SK-N-SH (cell line): ENCODE results near the gene GRIN2A. TPM values are rescaled to one million over a fixed set of nuclear protein-coding genes. Genes with fewer than 3 reads are reported as not detected.

Source experiments
- CTCF ChIA-PET: fragments of 300-600, 350-600 bp; formaldehyde crosslinking; extraction: SDS; loops from one replicate; lab custom pipeline; 2021; lab: Yijun Ruan, JAX
- POLR2A ChIA-PET: fragments of 350-600 bp; sonication (Branson Sonifier 250); formaldehyde crosslinking; extraction: SDS; loops from one replicate; lab custom pipeline; 2020; ENCODE audit warnings: antibody characterized with exemption, inconsistent platforms; lab: Yijun Ruan, JAX
- DNase-seq: peaks from one replicate; pipeline ENCODE4 v3.0.0; 2012
- H2AFZ ChIP-seq: fragments of 200-600 bp; sonication (generic); 2 replicates; pipeline ENCODE4 v1.8.1; 2016; ENCODE audit warnings: antibody characterized with exemption, mild to moderate bottlenecking, low read depth
- H3F3A ChIP-seq: fragments of 200-600 bp; sonication (generic); replicated peaks from 2 replicates; pipeline ENCODE3; 2016; ENCODE audit warnings: antibody characterized with exemption, mild to moderate bottlenecking; ENCODE audit not compliant: insufficient read depth
- H3K27ac ChIP-seq, 2 experiments: fragments of 200-500 bp in 1 of 2; fragments of 200-600 bp in 1 of 2; sonication (Bioruptor generic) in 1 of 2; sonication (generic), shearing (Covaris generic) in 1 of 2; 2 replicates each; pipeline versions ENCODE4 v1.5.1 to v1.6.1; 2014 to 2016; ENCODE audit warnings: low read depth in 2 of 2, inconsistent platforms in 1 of 2, low read length in 1 of 2, mild to moderate bottlenecking in 1 of 2, mixed read lengths in 1 of 2
- H3K27me3 ChIP-seq: fragments of 200-600 bp; sonication (generic), shearing (Covaris generic); 2 replicates; pipeline ENCODE4 v1.6.1; 2016; ENCODE audit warnings: mixed run types; ENCODE audit not compliant: insufficient read depth
- H3K36me3 ChIP-seq, 2 experiments: fragments of 200-500 bp in 1 of 2; fragments of 200-600 bp in 1 of 2; sonication (Bioruptor generic) in 1 of 2; sonication (generic) in 1 of 2; replicated peaks in 1 of 2; 2 replicates each; pipeline versions ENCODE3 to v1.5.1; 2014 to 2016; ENCODE audit warnings: low read length in 1 of 2, mild to moderate bottlenecking in 1 of 2; ENCODE audit not compliant: insufficient read depth in 2 of 2, control insufficient read depth in 1 of 2
- H3K4me1 ChIP-seq, 2 experiments: fragments of 200-500 bp in 1 of 2; fragments of 200-600 bp in 1 of 2; sonication (Bioruptor generic) in 1 of 2; sonication (generic), shearing (Covaris generic) in 1 of 2; 2 replicates each; pipeline versions ENCODE4 v1.5.1 to v1.6.1; 2014 to 2016; ENCODE audit warnings: low read depth in 1 of 2, low read length in 1 of 2, mixed run types in 1 of 2; ENCODE audit not compliant: insufficient read depth in 2 of 2, control insufficient read depth in 1 of 2
- H3K4me2 ChIP-seq: fragments of 200-600 bp; sonication (generic), shearing (Covaris generic); 2 replicates; pipeline ENCODE4 v1.6.1; 2017; ENCODE audit warnings: mixed run types
- H3K4me3 ChIP-seq, 2 experiments: fragments of 200-500 bp in 1 of 2; fragments of 200-600 bp in 1 of 2; sonication (Bioruptor generic) in 1 of 2; sonication (generic), shearing (Covaris generic) in 1 of 2; 2 replicates each; pipeline versions ENCODE4 v1.5.1 to v1.8.1; 2014 to 2016; ENCODE audit warnings: low read depth in 2 of 2, inconsistent platforms in 1 of 2, low read length in 1 of 2, mild to moderate bottlenecking in 1 of 2, mixed read lengths in 1 of 2, moderate library complexity in 1 of 2
- H3K79me2 ChIP-seq: fragments of 200-600 bp; sonication (generic); 2 replicates; pipeline ENCODE4 v1.8.1; 2017; ENCODE audit warnings: mild to moderate bottlenecking; ENCODE audit not compliant: insufficient read depth
- H3K9ac ChIP-seq: fragments of 200-600 bp; sonication (generic); 2 replicates; pipeline ENCODE4 v1.6.1; 2017; ENCODE audit warnings: mixed run types
- H3K9me2 ChIP-seq: fragments of 200-600 bp; sonication (generic); 2 replicates; pipeline ENCODE4 v1.6.1; 2017; ENCODE audit warnings: mixed run types
- H3K9me3 ChIP-seq: fragments of 200-600 bp; sonication (generic); 2 replicates; pipeline ENCODE4 v1.6.1; 2017; ENCODE audit warnings: mixed run types, mild to moderate bottlenecking, moderate library complexity
- H4K20me1 ChIP-seq: fragments of 200-600 bp; sonication (generic); 2 replicates; pipeline ENCODE4 v1.6.1; 2017; ENCODE audit warnings: mild to moderate bottlenecking, mixed run types; ENCODE audit not compliant: insufficient read depth
- ELF1 ChIP-seq: IDR thresholded peaks from 2 replicates; pipeline ENCODE4 v1.4.0; 2012
- EZH2phosphoT487 ChIP-seq: fragments of 200-600 bp; sonication (generic); IDR thresholded peaks from 2 replicates; pipeline ENCODE4 v1.6.1; 2017; ENCODE audit warnings: low read depth, mixed run types, mild to moderate bottlenecking, antibody characterized with exemption, moderate library complexity, borderline replicate concordance
- JUND ChIP-seq: IDR thresholded peaks from 2 replicates; pipeline ENCODE4 v1.4.0; 2012
- RAD21 ChIP-seq: IDR thresholded peaks from 2 replicates; pipeline ENCODE4 v1.6.1; 2012; ENCODE audit warnings: mild to moderate bottlenecking, low read length
- SMC3 ChIP-seq: IDR thresholded peaks from 2 replicates; pipeline ENCODE4 v1.6.1; 2012; ENCODE audit warnings: low read depth, low read length, improper control_type of control experiment
- TAF1 ChIP-seq: IDR thresholded peaks from 2 replicates; pipeline ENCODE4 v1.6.1; 2012; ENCODE audit warnings: low read depth, mild to moderate bottlenecking, low read length, moderate library complexity, borderline replicate concordance
- TCF12 ChIP-seq: IDR thresholded peaks from 2 replicates; pipeline ENCODE4 v1.4.0; 2012
- YY1 ChIP-seq: IDR thresholded peaks from 2 replicates; pipeline ENCODE4 v1.4.0; 2012; ENCODE audit warnings: low read depth, mild to moderate bottlenecking
- WGBS: methylation state at CpG from one replicate; pipeline ENCODE4 v1.1.6; 2017; ENCODE audit warnings: low lambda C conversion rate; 5-methylcytosine and 5-hydroxymethylcytosine counted together
- polyA plus RNA-seq, 3 experiments: library from polyadenylated mRNA; depleted of rRNA; stranded (reverse); fragments of >200 nt; gene quantifications; 2 replicates each; pipeline ENCODE4 v1.2.3, GENCODE V29; 2012
- TF ChIP-seq, protein P1 (sequence below): fragments of 200-600 bp; sonication (generic); IDR thresholded peaks from 2 replicates; pipeline ENCODE4 v1.6.1; 2017; ENCODE audit warnings: antibody characterized with exemption, mild to moderate bottlenecking, moderate library complexity
- TF ChIP-seq, protein P2 (sequence below): IDR thresholded peaks from 2 replicates; pipeline ENCODE4 v1.4.0; 2012; ENCODE audit warnings: low read depth
- TF ChIP-seq, protein P3 (sequence below): fragments of 150-350 bp; IDR thresholded peaks from 2 replicates; pipeline ENCODE4 v1.6.1; 2016; ENCODE audit warnings: mild to moderate bottlenecking, low read depth, low read length
- TF ChIP-seq, protein P4 (sequence below): IDR thresholded peaks from 2 replicates; pipeline ENCODE4 v1.4.0; 2012; ENCODE audit warnings: low read depth, borderline replicate concordance

GRIN2A gene
- polyA plus RNA-seq, 1 of the 3 experiments (the other 2 are of a cell fraction): not detected

DNA sequence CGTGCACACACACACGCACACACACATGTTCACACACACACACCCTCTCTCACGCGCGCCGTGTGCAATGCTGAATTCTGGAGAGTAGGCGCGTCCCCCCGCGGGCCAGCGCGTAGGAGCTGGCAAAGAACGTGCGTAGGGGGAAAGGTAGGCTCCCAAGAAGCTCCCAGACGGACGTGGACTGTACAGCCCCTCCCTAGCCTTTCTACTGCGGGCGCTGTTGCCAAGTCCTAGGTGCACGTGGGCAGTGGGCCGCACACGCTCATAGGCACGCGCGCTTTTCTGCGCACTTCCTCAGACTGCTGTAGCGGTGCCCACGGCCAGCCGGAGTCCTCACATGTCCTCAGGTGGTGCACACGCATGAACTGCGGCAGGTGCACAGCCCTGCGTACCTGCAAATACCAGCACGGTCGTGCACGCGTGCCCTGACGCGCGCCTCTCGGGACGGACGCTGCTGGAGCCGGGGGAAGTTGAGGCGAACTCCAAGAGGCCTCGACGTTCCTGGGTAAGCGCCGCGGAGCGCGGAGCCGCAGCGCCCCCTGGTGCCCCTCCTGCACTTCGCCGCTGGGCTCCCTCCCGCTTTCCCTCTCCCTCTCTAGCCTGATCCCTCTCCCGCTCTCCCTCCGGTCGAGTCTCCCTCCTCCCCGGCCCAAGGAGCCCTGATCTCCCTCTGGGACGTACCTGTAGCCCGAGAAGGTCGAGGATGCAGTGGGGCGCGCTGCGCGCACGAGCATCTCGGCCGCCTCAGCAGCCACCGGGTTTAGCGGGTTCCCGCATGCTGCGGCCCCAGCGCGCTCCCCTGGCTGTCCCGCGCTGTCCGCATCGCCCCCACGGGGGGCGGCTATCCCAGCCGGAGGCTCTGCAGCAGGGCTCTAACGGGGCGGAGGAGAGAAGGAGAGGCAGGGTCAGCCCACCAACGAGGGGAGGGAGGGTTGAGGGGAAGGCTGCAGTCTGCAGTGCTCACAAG is 749 bp downstream of the GRIN2A start:
- Histone ChIP-seq H3K4me1 (peaks cover 0 to 5% of the 10 kb centered on the region in 2 experiments; a peak in 1 of 4 replicates), H3K27ac (no peak overlapping the region), H3F3A (no peaks in the 10 kb centered on the region), H3K4me2 (no peak overlapping the region), H4K20me1 (no peaks in the 10 kb centered on the region), H3K36me3 (no peaks in the 10 kb centered on the region), H3K4me3 (no peak overlapping the region; a peak in 2 of 4 replicates), H3K79me2 (no peaks in the 10 kb centered on the region), H3K27me3 (no peaks in the 10 kb centered on the region), H3K9ac (no peak overlapping the region), H3K9me2 (no peaks in the 10 kb centered on the region), H3K9me3 (no peaks in the 10 kb centered on the region), H2AFZ (no peak overlapping the region)
- CTCF ChIA-PET: interaction anchor here (0.6 to 3.6 kb wide), 38 partner anchors 9 to 1042 kb away, joined by 3 to 32 read pairs (median 4); no protein-coding TSS in a partner anchor
- POLR2A ChIA-PET: no interaction called here
- WGBS: 10% methylated on average over 19 of the region's 85 CpGs
- DNase-seq: peak; percentile 91
- TF ChIP-seq, protein P1, sequence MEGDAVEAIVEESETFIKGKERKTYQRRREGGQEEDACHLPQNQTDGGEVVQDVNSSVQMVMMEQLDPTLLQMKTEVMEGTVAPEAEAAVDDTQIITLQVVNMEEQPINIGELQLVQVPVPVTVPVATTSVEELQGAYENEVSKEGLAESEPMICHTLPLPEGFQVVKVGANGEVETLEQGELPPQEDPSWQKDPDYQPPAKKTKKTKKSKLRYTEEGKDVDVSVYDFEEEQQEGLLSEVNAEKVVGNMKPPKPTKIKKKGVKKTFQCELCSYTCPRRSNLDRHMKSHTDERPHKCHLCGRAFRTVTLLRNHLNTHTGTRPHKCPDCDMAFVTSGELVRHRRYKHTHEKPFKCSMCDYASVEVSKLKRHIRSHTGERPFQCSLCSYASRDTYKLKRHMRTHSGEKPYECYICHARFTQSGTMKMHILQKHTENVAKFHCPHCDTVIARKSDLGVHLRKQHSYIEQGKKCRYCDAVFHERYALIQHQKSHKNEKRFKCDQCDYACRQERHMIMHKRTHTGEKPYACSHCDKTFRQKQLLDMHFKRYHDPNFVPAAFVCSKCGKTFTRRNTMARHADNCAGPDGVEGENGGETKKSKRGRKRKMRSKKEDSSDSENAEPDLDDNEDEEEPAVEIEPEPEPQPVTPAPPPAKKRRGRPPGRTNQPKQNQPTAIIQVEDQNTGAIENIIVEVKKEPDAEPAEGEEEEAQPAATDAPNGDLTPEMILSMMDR: peak; percentile 46
- TF ChIP-seq TAF1 (no peak), EZH2phosphoT487 (no peak), JUND (no peak), TCF12 (no peak), RAD21 (peak; percentile 86), SMC3 (peak; percentile 74; the same call in 1 of the 2 replicates)
- TF ChIP-seq, protein P2, sequence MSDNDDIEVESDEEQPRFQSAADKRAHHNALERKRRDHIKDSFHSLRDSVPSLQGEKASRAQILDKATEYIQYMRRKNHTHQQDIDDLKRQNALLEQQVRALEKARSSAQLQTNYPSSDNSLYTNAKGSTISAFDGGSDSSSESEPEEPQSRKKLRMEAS: no peak

DNA sequence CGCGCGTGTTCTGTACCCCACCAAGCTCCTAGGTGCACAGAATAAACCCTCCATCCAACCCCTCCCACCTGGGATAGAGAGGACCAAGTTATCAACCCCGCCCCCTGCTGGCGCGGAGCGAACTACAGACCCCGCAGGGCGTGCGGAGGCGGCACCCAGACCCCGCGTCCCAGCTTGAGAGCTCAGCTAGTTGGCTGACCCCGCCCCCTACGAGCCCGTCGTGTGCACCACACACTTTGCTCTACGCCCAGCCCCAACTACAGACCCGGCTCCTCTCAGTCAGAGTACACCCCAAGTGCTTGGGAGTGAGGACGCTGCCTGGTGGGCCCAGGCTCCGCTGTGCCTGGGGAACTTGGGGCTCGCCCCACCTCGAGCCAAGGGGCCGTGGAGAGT is 1.5 kb downstream of the GRIN2A start:
- no peaks in the 10 kb centered on the region for H3K36me3 ChIP-seq
- no peak overlapping the region for H3K27ac ChIP-seq
- H4K20me1 ChIP-seq: no peaks in the 10 kb centered on the region
- no peaks in the 10 kb centered on the region for H3K27me3 ChIP-seq
- H3K4me2 ChIP-seq: no peak overlapping the region
- peak; percentile 22; the same call in 1 of the 2 replicates for TF ChIP-seq SMC3
- TF ChIP-seq ELF1: no peak
- TF ChIP-seq, protein P3, sequence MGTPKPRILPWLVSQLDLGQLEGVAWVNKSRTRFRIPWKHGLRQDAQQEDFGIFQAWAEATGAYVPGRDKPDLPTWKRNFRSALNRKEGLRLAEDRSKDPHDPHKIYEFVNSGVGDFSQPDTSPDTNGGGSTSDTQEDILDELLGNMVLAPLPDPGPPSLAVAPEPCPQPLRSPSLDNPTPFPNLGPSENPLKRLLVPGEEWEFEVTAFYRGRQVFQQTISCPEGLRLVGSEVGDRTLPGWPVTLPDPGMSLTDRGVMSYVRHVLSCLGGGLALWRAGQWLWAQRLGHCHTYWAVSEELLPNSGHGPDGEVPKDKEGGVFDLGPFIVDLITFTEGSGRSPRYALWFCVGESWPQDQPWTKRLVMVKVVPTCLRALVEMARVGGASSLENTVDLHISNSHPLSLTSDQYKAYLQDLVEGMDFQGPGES: no peak
- TF ChIP-seq, protein P4, sequence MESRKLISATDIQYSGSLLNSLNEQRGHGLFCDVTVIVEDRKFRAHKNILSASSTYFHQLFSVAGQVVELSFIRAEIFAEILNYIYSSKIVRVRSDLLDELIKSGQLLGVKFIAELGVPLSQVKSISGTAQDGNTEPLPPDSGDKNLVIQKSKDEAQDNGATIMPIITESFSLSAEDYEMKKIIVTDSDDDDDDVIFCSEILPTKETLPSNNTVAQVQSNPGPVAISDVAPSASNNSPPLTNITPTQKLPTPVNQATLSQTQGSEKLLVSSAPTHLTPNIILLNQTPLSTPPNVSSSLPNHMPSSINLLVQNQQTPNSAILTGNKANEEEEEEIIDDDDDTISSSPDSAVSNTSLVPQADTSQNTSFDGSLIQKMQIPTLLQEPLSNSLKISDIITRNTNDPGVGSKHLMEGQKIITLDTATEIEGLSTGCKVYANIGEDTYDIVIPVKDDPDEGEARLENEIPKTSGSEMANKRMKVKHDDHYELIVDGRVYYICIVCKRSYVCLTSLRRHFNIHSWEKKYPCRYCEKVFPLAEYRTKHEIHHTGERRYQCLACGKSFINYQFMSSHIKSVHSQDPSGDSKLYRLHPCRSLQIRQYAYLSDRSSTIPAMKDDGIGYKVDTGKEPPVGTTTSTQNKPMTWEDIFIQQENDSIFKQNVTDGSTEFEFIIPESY: no peak
- TF ChIP-seq, protein P1: peak; percentile 28; the same call in 1 of the 2 replicates
- no peak for TF ChIP-seq YY1
- TF ChIP-seq RAD21: peak; percentile 32
- H3K9ac ChIP-seq: no peak overlapping the region
- H2AFZ ChIP-seq: no peak overlapping the region
- no peaks in the 10 kb centered on the region for H3K9me3 ChIP-seq
- H3K9me2 ChIP-seq: no peaks in the 10 kb centered on the region
- H3K4me3 ChIP-seq: no peak overlapping the region; a peak in 1 of 4 replicates
- H3K79me2 ChIP-seq: no peaks in the 10 kb centered on the region
- no peaks in the 10 kb centered on the region for H3F3A ChIP-seq
- DNase-seq: peak; percentile 77
- 5% methylated on average over 11 of the region's 24 CpGs for WGBS
- CTCF ChIA-PET: interaction anchor here (0.6 to 3.6 kb wide), 29 partner anchors 8 to 1021 kb away, joined by 3 to 32 read pairs (median 4); no protein-coding TSS in a partner anchor
- POLR2A ChIA-PET: no interaction called here
- H3K4me1 ChIP-seq: peaks cover 0 to 5% of the 10 kb centered on the region in 2 experiments; a peak in 1 of 4 replicates
